Thyroid gland (tissue), 4 donors: Measurements from ENCODE around the gene PLEKHD1. TPM values are rescaled to one million over a fixed set of nuclear protein-coding genes. Genes with fewer than 3 reads are reported as not detected.

ENCODE experiments used
- DNase-seq, 2 donors: peaks; one replicate each; pipeline ENCODE4 v3.0.0-alpha.2; 2019
- H3K27ac ChIP-seq, 3 donors: fragments of 200-600 bp; sonication (generic); 1 replicate in 2 of 3; 2 replicates in 1 of 3; pipeline ENCODE4 v1.5.1; 2016 to 2019; ENCODE audit warnings: mild to moderate bottlenecking in 1 of 3, moderate library complexity in 1 of 3
- H3K27me3 ChIP-seq: fragments of 200-600 bp; sonication (generic); one replicate; pipeline ENCODE4 v1.5.1; 2019
- H3K36me3 ChIP-seq, 2 donors: fragments of 200-600 bp; sonication (generic); one replicate each; pipeline ENCODE4 v1.5.1; 2016 to 2019
- H3K4me1 ChIP-seq, 2 donors: fragments of 200-600 bp; sonication (generic); one replicate each; pipeline ENCODE4 v1.5.1; 2017 to 2019
- H3K4me3 ChIP-seq, 3 donors: fragments of 200-600 bp; sonication (generic); replicated peaks in 1 of 3; 1 replicate in 2 of 3; 2 replicates in 1 of 3; pipeline ENCODE4 v1.5.1; 2016; ENCODE audit warnings: mild to moderate bottlenecking in 1 of 3
- H3K9me3 ChIP-seq: fragments of 200-600 bp; sonication (generic); one replicate; pipeline ENCODE4 v1.5.1; 2017
- POLR2A ChIP-seq, 2 donors: fragments of 450-650 bp; IDR thresholded peaks; one replicate each; pipeline ENCODE4 v1.6.1; 2017; ENCODE audit warnings: antibody characterized with exemption in 2 of 2, mild to moderate bottlenecking in 2 of 2, moderate library complexity in 1 of 2
- WGBS, 2 donors: methylation state at CpG; one replicate each; pipeline ENCODE4 v1.1.5; 2017; 5-methylcytosine and 5-hydroxymethylcytosine counted together
- intact Hi-C: fragments of 100-400 bp; cut with DNase I; formaldehyde crosslinking; loops from one replicate; pipeline ENCODE4 v1.15.1; 2023
- total RNA-seq, 4 donors: library from RNA; depleted of rRNA; stranded (reverse); fragments of >200 nt; gene quantifications; one replicate each; pipeline ENCODE4 v1.2.3, GENCODE V29; 2016
- TF ChIP-seq, protein P1 (sequence below), 6 experiments: fragments of 200-600 bp in 3 of 6; fragments of 450-650 bp in 3 of 6; sonication (generic) in 3 of 6; IDR thresholded peaks; one replicate each; pipeline ENCODE4 v1.5.1; 2016 to 2019; ENCODE audit warnings: antibody characterized with exemption in 6 of 6, mild to moderate bottlenecking in 2 of 6, inconsistent platforms in 1 of 6, moderate library complexity in 1 of 6

Gene PLEKHD1
- total RNA-seq, 4 donors from 2014 or later: 0.40 to 7.6 (median 2.7) TPM

DNA sequence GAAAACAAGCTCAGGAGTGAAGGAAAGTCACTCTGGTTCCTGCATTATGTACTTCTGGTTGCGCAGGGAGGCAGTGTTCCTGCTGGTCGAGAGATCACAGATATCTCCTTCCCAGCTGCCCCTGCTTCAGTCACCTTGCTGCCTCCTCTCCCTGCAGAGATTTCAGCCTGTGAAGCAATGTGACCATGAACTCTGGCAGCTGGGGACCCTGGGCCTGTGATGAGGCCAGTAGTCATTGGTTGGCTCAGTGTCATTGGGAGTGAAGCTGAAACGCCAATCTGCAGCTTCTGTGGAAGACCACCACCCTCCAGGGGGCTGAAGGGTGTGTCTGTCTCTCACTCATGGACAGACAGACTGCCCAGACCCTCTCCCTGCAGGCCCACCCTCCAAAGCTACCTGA, 45.0 kb downstream of the PLEKHD1 start:
- Histone ChIP-seq H3K27me3 (no peaks in the 10 kb centered on the region), H3K36me3 (no peaks in the 10 kb centered on the region), H3K4me3 (no peak overlapping the region), H3K9me3 (no peaks in the 10 kb centered on the region), H3K4me1 (no peaks in the 10 kb centered on the region), H3K27ac (no peak overlapping the region)
- DNase-seq: no peak
- intact Hi-C loops: no loop called here
- TF ChIP-seq POLR2A (IDR thresholded peaks at IDR 0.05): no peak
- TF ChIP-seq, protein P1, sequence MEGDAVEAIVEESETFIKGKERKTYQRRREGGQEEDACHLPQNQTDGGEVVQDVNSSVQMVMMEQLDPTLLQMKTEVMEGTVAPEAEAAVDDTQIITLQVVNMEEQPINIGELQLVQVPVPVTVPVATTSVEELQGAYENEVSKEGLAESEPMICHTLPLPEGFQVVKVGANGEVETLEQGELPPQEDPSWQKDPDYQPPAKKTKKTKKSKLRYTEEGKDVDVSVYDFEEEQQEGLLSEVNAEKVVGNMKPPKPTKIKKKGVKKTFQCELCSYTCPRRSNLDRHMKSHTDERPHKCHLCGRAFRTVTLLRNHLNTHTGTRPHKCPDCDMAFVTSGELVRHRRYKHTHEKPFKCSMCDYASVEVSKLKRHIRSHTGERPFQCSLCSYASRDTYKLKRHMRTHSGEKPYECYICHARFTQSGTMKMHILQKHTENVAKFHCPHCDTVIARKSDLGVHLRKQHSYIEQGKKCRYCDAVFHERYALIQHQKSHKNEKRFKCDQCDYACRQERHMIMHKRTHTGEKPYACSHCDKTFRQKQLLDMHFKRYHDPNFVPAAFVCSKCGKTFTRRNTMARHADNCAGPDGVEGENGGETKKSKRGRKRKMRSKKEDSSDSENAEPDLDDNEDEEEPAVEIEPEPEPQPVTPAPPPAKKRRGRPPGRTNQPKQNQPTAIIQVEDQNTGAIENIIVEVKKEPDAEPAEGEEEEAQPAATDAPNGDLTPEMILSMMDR (IDR thresholded peaks at IDR 0.05): no peak
- 86 to 92% methylated on average over 3 of the region's 3 CpGs for whole genome bisulfite sequencing, 2 donors

DNA sequence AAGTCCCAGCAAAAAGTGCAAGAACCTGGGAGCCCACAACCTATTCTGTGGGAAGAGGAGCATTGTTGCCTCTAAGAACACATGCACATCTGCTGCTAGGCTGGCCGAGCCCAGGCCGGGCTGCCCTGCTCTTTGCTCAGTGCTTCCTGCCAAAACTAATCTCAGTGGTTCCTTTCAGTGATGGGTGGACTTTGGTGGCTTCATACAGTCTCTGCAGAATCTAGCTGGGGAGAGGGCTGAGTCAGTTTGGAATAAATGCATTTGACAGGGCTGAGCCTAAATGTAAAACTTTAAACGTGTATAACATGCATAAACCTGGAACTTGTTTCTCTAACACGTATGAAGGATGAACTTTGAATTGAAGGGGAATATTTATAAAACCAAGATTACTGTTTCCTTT, 45.6 kb downstream of the PLEKHD1 start:
- H3K4me1 ChIP-seq: no peaks in the 10 kb centered on the region
- no peaks in the 10 kb centered on the region for H3K9me3 ChIP-seq
- H3K4me3 ChIP-seq: no peak overlapping the region
- H3K27ac ChIP-seq: no peak overlapping the region
- no peaks in the 10 kb centered on the region for H3K36me3 ChIP-seq
- DNase-seq: no peak
- intact Hi-C loops: no loop called here
- WGBS, 2 donors: 63 to 74% methylated on average over 4 of the region's 4 CpGs
- TF ChIP-seq POLR2A (IDR thresholded peaks at IDR 0.05): no peak
- TF ChIP-seq, protein P1 (IDR thresholded peaks at IDR 0.05): no peak
- H3K27me3 ChIP-seq: no peaks in the 10 kb centered on the region

DNA sequence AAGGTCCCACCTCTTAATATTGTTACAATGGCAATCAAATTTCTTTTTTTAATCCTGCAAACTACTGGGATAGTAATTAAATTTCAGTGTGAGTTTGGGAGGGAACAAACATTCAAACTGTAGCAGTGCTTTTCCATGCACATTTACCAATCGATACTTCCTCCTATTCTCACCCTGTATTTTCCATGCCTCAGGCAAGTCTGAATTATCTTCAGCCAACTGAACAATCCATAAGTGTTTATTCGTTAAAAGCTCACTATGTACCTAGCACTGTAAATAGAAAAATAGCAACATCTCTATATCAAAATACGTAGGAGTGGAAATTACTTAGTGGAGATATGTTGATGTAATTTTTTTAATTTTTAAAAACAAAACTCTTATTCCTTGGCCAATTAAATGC, 46.6 kb downstream of the PLEKHD1 start:
- TF ChIP-seq, protein P1 (IDR thresholded peaks at IDR 0.05): no peak
- no peak for TF ChIP-seq POLR2A (IDR thresholded peaks at IDR 0.05)
- intact Hi-C loops: no loop called here
- H3K36me3 ChIP-seq: no peaks in the 10 kb centered on the region
- no peak overlapping the region for H3K27ac ChIP-seq
- WGBS, 2 donors: 88 to 89% methylated on average over 3 of the region's 3 CpGs
- no peaks in the 10 kb centered on the region for H3K4me1 ChIP-seq
- H3K9me3 ChIP-seq: no peaks in the 10 kb centered on the region
- DNase-seq: no peak
- no peaks in the 10 kb centered on the region for H3K27me3 ChIP-seq
- no peak overlapping the region for H3K4me3 ChIP-seq

DNA sequence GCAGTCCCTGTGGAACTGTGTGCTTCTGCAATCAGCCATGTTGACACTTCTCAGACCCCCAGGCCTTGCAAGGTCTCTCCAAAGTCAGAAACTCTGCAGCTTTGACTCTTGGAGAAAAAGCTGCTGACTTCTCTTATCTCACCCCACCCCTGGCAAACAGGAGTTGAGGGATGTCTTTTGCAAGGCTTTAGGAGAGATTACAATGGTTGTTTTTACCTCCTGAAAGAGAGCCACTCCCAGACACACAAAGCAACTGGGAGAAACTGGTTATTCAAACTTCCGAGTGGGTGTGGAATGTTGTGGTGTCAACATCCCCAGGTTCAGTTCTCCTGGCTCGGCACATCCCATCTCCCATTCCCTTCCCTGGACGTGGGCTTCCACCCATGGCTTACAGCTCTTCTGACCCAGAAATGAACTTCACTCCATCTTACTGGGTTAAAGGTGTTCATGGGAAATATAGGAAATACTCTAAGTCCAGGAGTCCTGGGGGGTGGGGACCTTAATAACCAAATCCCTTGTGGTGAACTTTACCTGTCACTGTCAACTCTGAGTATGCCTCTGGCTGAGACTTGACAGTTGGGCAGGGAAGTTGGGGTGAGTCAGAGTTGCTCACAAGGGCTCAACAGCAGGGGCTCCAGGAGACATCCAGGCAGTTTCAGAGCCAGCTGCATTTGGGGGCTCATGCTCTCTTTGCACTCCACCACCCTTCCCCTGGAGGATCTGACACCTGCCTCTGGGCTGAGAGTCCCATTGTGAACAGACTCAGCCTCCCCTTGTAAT, 48.2 kb downstream of the PLEKHD1 start:
- Histone ChIP-seq H3K27me3 (no peaks in the 10 kb centered on the region), H3K9me3 (no peaks in the 10 kb centered on the region), H3K27ac (no peak overlapping the region), H3K36me3 (no peaks in the 10 kb centered on the region), H3K4me1 (no peaks in the 10 kb centered on the region), H3K4me3 (no peak overlapping the region)
- TF ChIP-seq, protein P1 (IDR thresholded peaks at IDR 0.05): no peak
- no peak for TF ChIP-seq POLR2A (IDR thresholded peaks at IDR 0.05)
- no peak for DNase-seq
- WGBS, 2 donors: 32 to 60% methylated on average over 3 of the region's 3 CpGs
- intact Hi-C loops: no loop called here

DNA sequence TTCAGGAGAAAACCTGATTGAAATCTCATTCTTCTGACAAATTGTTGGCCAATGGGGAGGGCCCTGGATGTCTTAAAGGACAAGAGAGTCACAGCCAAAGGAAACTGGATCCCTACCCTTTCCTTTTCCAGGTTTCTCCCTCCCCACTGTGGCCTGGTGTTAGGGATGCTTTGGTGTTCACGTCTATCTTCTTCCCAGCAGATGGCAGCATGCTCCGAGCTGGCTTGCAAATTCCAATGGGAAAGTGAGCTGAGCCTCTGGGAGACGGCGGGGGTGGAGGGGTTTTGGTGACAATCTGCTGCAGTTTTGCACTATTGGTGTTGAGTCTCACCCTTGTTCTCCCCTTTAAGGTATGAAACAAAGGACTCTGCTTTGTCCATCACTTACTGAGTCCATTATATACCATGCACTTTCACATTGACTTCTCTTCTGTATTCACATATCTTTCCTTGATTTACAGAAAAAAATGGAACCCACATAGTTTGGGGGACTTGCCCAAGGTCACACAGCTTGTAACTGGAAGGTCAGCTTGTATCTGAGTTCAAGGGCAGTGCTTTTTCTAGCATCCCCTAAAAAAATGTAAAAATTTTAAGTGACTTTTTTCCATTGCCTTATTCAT, 50.8 kb downstream of the PLEKHD1 start:
- 1 to 3% methylated on average over 4 of the region's 4 CpGs for WGBS, 2 donors

More for the DNA sequence above, 50.8 kb downstream of the PLEKHD1 start:
- H3K4me1 ChIP-seq: no peaks in the 10 kb centered on the region
- H3K9me3 ChIP-seq: no peaks in the 10 kb centered on the region
- no peaks in the 10 kb centered on the region for H3K27me3 ChIP-seq
- TF ChIP-seq, protein P1 (IDR thresholded peaks at IDR 0.05): peak in 4 of 6 experiments; percentile 42 to 69 (median 51)
- no peak for TF ChIP-seq POLR2A (IDR thresholded peaks at IDR 0.05)
- intact Hi-C loops: no loop called here
- H3K4me3 ChIP-seq: no peak overlapping the region
- H3K36me3 ChIP-seq: no peaks in the 10 kb centered on the region
- DNase-seq: peak; percentile 50 to 51
- H3K27ac ChIP-seq: no peak overlapping the region
